GM23338 (cell line): ENCODE data around the gene FAM120A. TPM values are rescaled to one million over a fixed set of nuclear protein-coding genes. Genes with fewer than 3 reads are reported as not detected.

Source experiments
- ATAC-seq: fragments of 200-7000 bp; cut with Tn5 transposase; 3 replicates; pipeline ENCODE4 v1.9.1; 2020
- DNase-seq: peaks from one replicate; pipeline ENCODE4 v3.0.0-alpha.2; 2015; ENCODE audit warnings: low spot score
- H2AFZ ChIP-seq: fragments of 200-600 bp; sonication (generic); 2 replicates; pipeline ENCODE4 v1.8.0; 2016; ENCODE audit warnings: antibody characterized with exemption, mild to moderate bottlenecking, moderate library complexity
- H3F3A ChIP-seq: fragments of 200-600 bp; sonication (generic); replicated peaks from 2 replicates; pipeline ENCODE4 v1.8.0; 2017; ENCODE audit warnings: antibody characterized with exemption, mixed run types, low read depth
- H3K27ac ChIP-seq: fragments of 200-600 bp; sonication (generic); 2 replicates; pipeline ENCODE4 v1.6.1; 2016; ENCODE audit warnings: low read depth
- H3K27me3 ChIP-seq: fragments of 200-600 bp; sonication (generic); 2 replicates; pipeline ENCODE4 v1.8.0; 2016; ENCODE audit warnings: mild to moderate bottlenecking, mixed run types, moderate library complexity; ENCODE audit not compliant: insufficient read depth
- H3K36me3 ChIP-seq: fragments of 200-600 bp; sonication (generic); 2 replicates; pipeline ENCODE4 v1.8.0; 2016; ENCODE audit warnings: mild to moderate bottlenecking; ENCODE audit not compliant: insufficient read depth
- H3K4me1 ChIP-seq: fragments of 200-600 bp; sonication (generic); 2 replicates; pipeline ENCODE4 v1.8.0; 2016; ENCODE audit warnings: mild to moderate bottlenecking, moderate library complexity; ENCODE audit not compliant: insufficient read depth
- H3K4me2 ChIP-seq: fragments of 200-600 bp; sonication (generic); 2 replicates; pipeline ENCODE4 v1.7.1; 2017; ENCODE audit warnings: mixed run types
- H3K4me3 ChIP-seq: fragments of 200-600 bp; sonication (generic); 2 replicates; pipeline ENCODE4 v1.6.1; 2016; ENCODE audit warnings: mixed run types
- H3K79me2 ChIP-seq: fragments of 200-600 bp; sonication (generic); replicated peaks from 2 replicates; pipeline ENCODE4 v1.8.0; 2017; ENCODE audit warnings: mild to moderate bottlenecking; ENCODE audit not compliant: insufficient read depth
- H3K9me2 ChIP-seq: fragments of 200-600 bp; sonication (generic); 2 replicates; pipeline ENCODE4 v1.8.0; 2017; ENCODE audit not compliant: insufficient read depth
- H4K20me1 ChIP-seq: fragments of 200-600 bp; sonication (generic); replicated peaks from 2 replicates; pipeline ENCODE4 v1.8.0; 2017; ENCODE audit warnings: mild to moderate bottlenecking; ENCODE audit not compliant: insufficient read depth
- H3K27ac Mint-ChIP-seq: 2 replicates; pipeline ENCODE4 v1.8.0; 2020; ENCODE audit warnings: inconsistent platforms, mild to moderate bottlenecking, moderate library complexity, mixed read lengths
- H3K27me3 Mint-ChIP-seq: 3 replicates; pipeline ENCODE4 v1.8.0; 2022; ENCODE audit warnings: low read depth, mild to moderate bottlenecking, moderate library complexity, mixed read lengths, inconsistent platforms; ENCODE audit not compliant: insufficient read depth, poor library complexity
- H3K36me3 Mint-ChIP-seq: 3 replicates; pipeline ENCODE4 v1.8.0; 2021; ENCODE audit warnings: low read depth, mild to moderate bottlenecking, inconsistent platforms, moderate library complexity, mixed read lengths
- H3K4me1 Mint-ChIP-seq: 3 replicates; pipeline ENCODE4 v1.8.0; 2020; ENCODE audit warnings: mild to moderate bottlenecking, inconsistent platforms, mixed read lengths
- H3K4me3 Mint-ChIP-seq: 3 replicates; pipeline ENCODE4 v1.8.0; 2021; ENCODE audit warnings: moderate library complexity, mild to moderate bottlenecking, inconsistent platforms, mixed read lengths
- H3K9me3 Mint-ChIP-seq: 3 replicates; pipeline ENCODE4 v1.8.0; 2020; ENCODE audit warnings: moderate library complexity, mild to moderate bottlenecking, inconsistent platforms, mixed read lengths
- CREB1 ChIP-seq: fragments of 250-450 bp; sonication (Bioruptor Pico); IDR thresholded peaks from 2 replicates; pipeline ENCODE4 v1.5.0; 2020; ENCODE audit warnings: low read depth, mild to moderate bottlenecking, moderate library complexity
- ETS1 ChIP-seq: IDR thresholded peaks from 2 replicates; pipeline ENCODE4 v1.6.1; 2016; ENCODE audit warnings: antibody characterized with exemption
- EZH2 ChIP-seq: fragments of 200-600 bp; sonication (generic); IDR thresholded peaks from one replicate; pipeline ENCODE4 v1.8.0; 2017; ENCODE audit warnings: antibody characterized with exemption, mild to moderate bottlenecking, low read depth; ENCODE audit not compliant: unreplicated experiment
- EZH2phosphoT487 ChIP-seq: fragments of 200-600 bp; sonication (generic); IDR thresholded peaks from one replicate; pipeline ENCODE4 v1.8.1; 2018; ENCODE audit warnings: antibody characterized with exemption; ENCODE audit not compliant: unreplicated experiment
- JUNB ChIP-seq: IDR thresholded peaks from one replicate; pipeline ENCODE4 v1.6.1; 2016; ENCODE audit warnings: antibody characterized with exemption; ENCODE audit not compliant: unreplicated experiment
- NANOG ChIP-seq: IDR thresholded peaks from 2 replicates; pipeline ENCODE4 v1.6.1; 2016; ENCODE audit warnings: antibody characterized with exemption, borderline replicate concordance
- ZNF114 ChIP-seq: fragments of 250-450 bp; sonication (Bioruptor Pico); IDR thresholded peaks from 2 replicates; pipeline ENCODE4 v1.5.0; 2020; ENCODE audit warnings: mild to moderate bottlenecking, moderate library complexity
- polyA plus RNA-seq: library from polyadenylated mRNA; unstranded; fragments of >200 nt; fragmentation: Nextera tagmentation; extraction: Ambion mirVana; gene quantifications from 2 replicates; pipeline ENCODE4 v1.2.1, GENCODE V29; 2016
- total RNA-seq: library from RNA; depleted of rRNA; stranded (reverse); fragments of >200 nt; shearing (Covaris generic); gene quantifications from 2 replicates; pipeline ENCODE4 v1.2.3, GENCODE V29; 2014
- TF ChIP-seq, protein P1 (sequence below): IDR thresholded peaks from one replicate; pipeline ENCODE4 v1.6.1; 2018; ENCODE audit warnings: antibody characterized with exemption; ENCODE audit not compliant: unreplicated experiment
- TF ChIP-seq, protein P2 (sequence below), 2 experiments: fragments of 200-600 bp in 1 of 2; sonication (generic) in 1 of 2; conservative IDR thresholded peaks; 2 replicates each; pipeline versions ENCODE4 v1.5.1 to v1.6.1; 2016 to 2017; ENCODE audit warnings: antibody characterized with exemption in 2 of 2, low read depth in 2 of 2, mild to moderate bottlenecking in 2 of 2, moderate library complexity in 1 of 2

Gene FAM120A
- total and polyA plus RNA-seq, 2 experiments from 2014 or later, result 28.2 to 52.5 TPM

GRCh38 chr9:93595461-93595860 lies 144.0 kb downstream of the FAM120A start:
- Histone ChIP-seq H2AFZ (no peak overlapping the region), H3K27ac (no peak overlapping the region), H3K4me2 (no peak overlapping the region), H4K20me1 (no peaks in the 10 kb centered on the region; the same call in 1 of the 2 replicates), H3K9me2 (no peaks in the 10 kb centered on the region), H3K4me1 (peaks cover 22% of the 10 kb centered on the region), H3K27me3 (no peaks in the 10 kb centered on the region), H3K79me2 (peaks cover 11% of the 10 kb centered on the region), H3K4me3 (no peak overlapping the region), H3F3A (no peaks in the 10 kb centered on the region; the same call in 1 of the 2 replicates), H3K36me3 (no peaks in the 10 kb centered on the region)
- no peaks in the 10 kb centered on the region for H3K9me3 Mint-ChIP-seq
- no peak overlapping the region for H3K27ac Mint-ChIP-seq
- peaks cover 32% of the 10 kb centered on the region for H3K4me1 Mint-ChIP-seq
- DNase-seq (no peak), ATAC-seq (no peak)
- H3K36me3 Mint-ChIP-seq, result no peaks in the 10 kb centered on the region
- H3K27me3 Mint-ChIP-seq, result no peaks in the 10 kb centered on the region
- TF ChIP-seq, protein P1, sequence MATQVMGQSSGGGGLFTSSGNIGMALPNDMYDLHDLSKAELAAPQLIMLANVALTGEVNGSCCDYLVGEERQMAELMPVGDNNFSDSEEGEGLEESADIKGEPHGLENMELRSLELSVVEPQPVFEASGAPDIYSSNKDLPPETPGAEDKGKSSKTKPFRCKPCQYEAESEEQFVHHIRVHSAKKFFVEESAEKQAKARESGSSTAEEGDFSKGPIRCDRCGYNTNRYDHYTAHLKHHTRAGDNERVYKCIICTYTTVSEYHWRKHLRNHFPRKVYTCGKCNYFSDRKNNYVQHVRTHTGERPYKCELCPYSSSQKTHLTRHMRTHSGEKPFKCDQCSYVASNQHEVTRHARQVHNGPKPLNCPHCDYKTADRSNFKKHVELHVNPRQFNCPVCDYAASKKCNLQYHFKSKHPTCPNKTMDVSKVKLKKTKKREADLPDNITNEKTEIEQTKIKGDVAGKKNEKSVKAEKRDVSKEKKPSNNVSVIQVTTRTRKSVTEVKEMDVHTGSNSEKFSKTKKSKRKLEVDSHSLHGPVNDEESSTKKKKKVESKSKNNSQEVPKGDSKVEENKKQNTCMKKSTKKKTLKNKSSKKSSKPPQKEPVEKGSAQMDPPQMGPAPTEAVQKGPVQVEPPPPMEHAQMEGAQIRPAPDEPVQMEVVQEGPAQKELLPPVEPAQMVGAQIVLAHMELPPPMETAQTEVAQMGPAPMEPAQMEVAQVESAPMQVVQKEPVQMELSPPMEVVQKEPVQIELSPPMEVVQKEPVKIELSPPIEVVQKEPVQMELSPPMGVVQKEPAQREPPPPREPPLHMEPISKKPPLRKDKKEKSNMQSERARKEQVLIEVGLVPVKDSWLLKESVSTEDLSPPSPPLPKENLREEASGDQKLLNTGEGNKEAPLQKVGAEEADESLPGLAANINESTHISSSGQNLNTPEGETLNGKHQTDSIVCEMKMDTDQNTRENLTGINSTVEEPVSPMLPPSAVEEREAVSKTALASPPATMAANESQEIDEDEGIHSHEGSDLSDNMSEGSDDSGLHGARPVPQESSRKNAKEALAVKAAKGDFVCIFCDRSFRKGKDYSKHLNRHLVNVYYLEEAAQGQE, result no peak
- TF ChIP-seq ZNF114 (CRISPR knock-in tag), result no peak
- no peak for TF ChIP-seq NANOG
- no peak for TF ChIP-seq JUNB
- H3K4me3 Mint-ChIP-seq, result no peak overlapping the region

- no peaks in the 10 kb centered on the region; the same call in 1 of the 2 replicates for H4K20me1 ChIP-seq
- peaks cover 13% of the 10 kb centered on the region; the same call in 1 of the 2 replicates for H3K79me2 ChIP-seq
- no peak for ATAC-seq
- no peak overlapping the region for H2AFZ ChIP-seq
- Mint-ChIP-seq H3K4me3 (no peak overlapping the region), H3K27ac (no peak overlapping the region), H3K9me3 (no peaks in the 10 kb centered on the region), H3K27me3 (no peaks in the 10 kb centered on the region), H3K36me3 (no peaks in the 10 kb centered on the region), H3K4me1 (peaks cover 36% of the 10 kb centered on the region)
- H3K4me2 ChIP-seq, result no peak overlapping the region
- no peaks in the 10 kb centered on the region; the same call in 1 of the 2 replicates for H3F3A ChIP-seq
- H3K4me1 ChIP-seq, result peaks cover 26% of the 10 kb centered on the region
- no peak for DNase-seq
- no peaks in the 10 kb centered on the region for H3K27me3 ChIP-seq
- H3K27ac ChIP-seq, result no peak overlapping the region
- H3K36me3 ChIP-seq, result no peaks in the 10 kb centered on the region
- no peak overlapping the region for H3K4me3 ChIP-seq
- no peaks in the 10 kb centered on the region for H3K9me2 ChIP-seq
- TF ChIP-seq ZNF114 (CRISPR knock-in tag), result no peak
- no peak for TF ChIP-seq NANOG
- TF ChIP-seq EZH2, result no peak
- TF ChIP-seq EZH2phosphoT487, result no peak
- TF ChIP-seq, protein P1, result no peak
- TF ChIP-seq JUNB, result no peak
- no peak for TF ChIP-seq ETS1
- TF ChIP-seq CREB1 (CRISPR knock-in tag), result no peak
- TF ChIP-seq, protein P2, sequence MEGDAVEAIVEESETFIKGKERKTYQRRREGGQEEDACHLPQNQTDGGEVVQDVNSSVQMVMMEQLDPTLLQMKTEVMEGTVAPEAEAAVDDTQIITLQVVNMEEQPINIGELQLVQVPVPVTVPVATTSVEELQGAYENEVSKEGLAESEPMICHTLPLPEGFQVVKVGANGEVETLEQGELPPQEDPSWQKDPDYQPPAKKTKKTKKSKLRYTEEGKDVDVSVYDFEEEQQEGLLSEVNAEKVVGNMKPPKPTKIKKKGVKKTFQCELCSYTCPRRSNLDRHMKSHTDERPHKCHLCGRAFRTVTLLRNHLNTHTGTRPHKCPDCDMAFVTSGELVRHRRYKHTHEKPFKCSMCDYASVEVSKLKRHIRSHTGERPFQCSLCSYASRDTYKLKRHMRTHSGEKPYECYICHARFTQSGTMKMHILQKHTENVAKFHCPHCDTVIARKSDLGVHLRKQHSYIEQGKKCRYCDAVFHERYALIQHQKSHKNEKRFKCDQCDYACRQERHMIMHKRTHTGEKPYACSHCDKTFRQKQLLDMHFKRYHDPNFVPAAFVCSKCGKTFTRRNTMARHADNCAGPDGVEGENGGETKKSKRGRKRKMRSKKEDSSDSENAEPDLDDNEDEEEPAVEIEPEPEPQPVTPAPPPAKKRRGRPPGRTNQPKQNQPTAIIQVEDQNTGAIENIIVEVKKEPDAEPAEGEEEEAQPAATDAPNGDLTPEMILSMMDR (conservative IDR thresholded peaks at IDR 0.05; ENCODE audit: low read depth in 2 of 2), result no peak
These were observed 144.4 kb downstream of the FAM120A start for GRCh38 chr9:93595861-93596365.
